ENCODE measurements around the gene ATP8B1. TPM values are rescaled to one million over a fixed set of nuclear protein-coding genes. Genes with fewer than 3 reads are reported as not detected.

ATP8B1 gene
- total RNA-seq, 4 donors from 2014 or later: 97.3 to 115 (median 103) TPM

- H3K4me3 ChIP-seq: no peak overlapping the region
- H3K27me3 ChIP-seq: no peaks in the 10 kb centered on the region
- H3K9me3 ChIP-seq: no peaks in the 10 kb centered on the region
- no peak for DNase-seq
- peaks cover 0 to 17% (median 5%) of the 10 kb centered on the region in 4 donors for H3K4me1 ChIP-seq
- peaks cover 0 to 50% (median 0%) of the 10 kb centered on the region in 3 donors for H3K36me3 ChIP-seq
- TF ChIP-seq, protein P1, sequence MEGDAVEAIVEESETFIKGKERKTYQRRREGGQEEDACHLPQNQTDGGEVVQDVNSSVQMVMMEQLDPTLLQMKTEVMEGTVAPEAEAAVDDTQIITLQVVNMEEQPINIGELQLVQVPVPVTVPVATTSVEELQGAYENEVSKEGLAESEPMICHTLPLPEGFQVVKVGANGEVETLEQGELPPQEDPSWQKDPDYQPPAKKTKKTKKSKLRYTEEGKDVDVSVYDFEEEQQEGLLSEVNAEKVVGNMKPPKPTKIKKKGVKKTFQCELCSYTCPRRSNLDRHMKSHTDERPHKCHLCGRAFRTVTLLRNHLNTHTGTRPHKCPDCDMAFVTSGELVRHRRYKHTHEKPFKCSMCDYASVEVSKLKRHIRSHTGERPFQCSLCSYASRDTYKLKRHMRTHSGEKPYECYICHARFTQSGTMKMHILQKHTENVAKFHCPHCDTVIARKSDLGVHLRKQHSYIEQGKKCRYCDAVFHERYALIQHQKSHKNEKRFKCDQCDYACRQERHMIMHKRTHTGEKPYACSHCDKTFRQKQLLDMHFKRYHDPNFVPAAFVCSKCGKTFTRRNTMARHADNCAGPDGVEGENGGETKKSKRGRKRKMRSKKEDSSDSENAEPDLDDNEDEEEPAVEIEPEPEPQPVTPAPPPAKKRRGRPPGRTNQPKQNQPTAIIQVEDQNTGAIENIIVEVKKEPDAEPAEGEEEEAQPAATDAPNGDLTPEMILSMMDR (IDR thresholded peaks at IDR 0.05): no peak
- no peak overlapping the region for H3K27ac ChIP-seq
Observed at GRCh38 chr18:57618910-57619309, 184.2 kb downstream of the ATP8B1 start.

GRCh38 chr18:57603871-57604270, 199.2 kb downstream of the ATP8B1 start:
- no peaks in the 10 kb centered on the region for H3K27me3 ChIP-seq
- H3K36me3 ChIP-seq: peaks cover 2 to 100% (median 7%) of the 10 kb centered on the region in 3 donors
- H3K27ac ChIP-seq: no peak overlapping the region
- no peak overlapping the region for H3K4me3 ChIP-seq
- no peak for DNase-seq
- no peaks in the 10 kb centered on the region for H3K9me3 ChIP-seq
- H3K4me1 ChIP-seq: no peaks in the 10 kb centered on the region
- TF ChIP-seq POLR2A (IDR thresholded peaks at IDR 0.05): no peak
- TF ChIP-seq, protein P1 (IDR thresholded peaks at IDR 0.05): no peak

Small RNA genes within 50 kb of the gene (small RNA-seq; reads per million reads assigned to genes)
- 0 reads per million in 2 donors for gene RNU6-742P

Other genes with a start within 250 kb of the ATP8B1 start
- 10 to 100 TPM; 19.3 to 25.0 (median 21.9) TPM for gene FECH, start 216.6 kb downstream of the ATP8B1 start, total RNA-seq
- 100 to 1,000 TPM; 108 to 170 (median 129) TPM for gene NARS1, start 181.5 kb downstream of the ATP8B1 start, total RNA-seq
- gene NEDD4L, start 240.9 kb upstream of the ATP8B1 start, total RNA-seq: 100 to 1,000 TPM; 213 to 312 (median 277) TPM